ENCODE results near the gene CHMP6.

Gene CHMP6

GRCh38 chr17:80995131-80995530 lies 3.5 kb downstream of the CHMP6 start:
- no peak for DNase-seq

- DNase-seq, result no peak
These were observed 5.0 kb downstream of the CHMP6 start for GRCh38 chr17:80996422-80997305.

- no peak for DNase-seq
These were observed 5.9 kb downstream of the CHMP6 start for GRCh38 chr17:80997424-80998117.

GRCh38 chr17:80998118-80998747 lies 6.6 kb downstream of the CHMP6 start:
- DNase-seq, result no peak

- DNase-seq, result no peak
These were observed 7.3 kb downstream of the CHMP6 start for GRCh38 chr17:80998748-80999535.

- no peak for DNase-seq
These were observed 8.1 kb downstream of the CHMP6 start for GRCh38 chr17:80999536-81000333.

GRCh38 chr17:81000334-81000630 lies 8.6 kb downstream of the CHMP6 start:
- DNase-seq, result no peak

GRCh38 chr17:81000631-81001357 lies 9.2 kb downstream of the CHMP6 start:
- no peak for DNase-seq

GRCh38 chr17:81002013-81002384 lies 10.4 kb downstream of the CHMP6 start:
- no peak for DNase-seq

- DNase-seq, result peak; percentile 80
These were observed 11.0 kb downstream of the CHMP6 start for GRCh38 chr17:81002409-81003361.

GRCh38 chr17:81003711-81004475 lies 12.3 kb downstream of the CHMP6 start:
- DNase-seq, result peak; percentile 35

- no peak for DNase-seq
These were observed 15.2 kb downstream of the CHMP6 start for GRCh38 chr17:81006891-81007290.

GRCh38 chr17:81008140-81008539 lies 16.5 kb downstream of the CHMP6 start:
- DNase-seq, result no peak

- no peak for DNase-seq
These were observed 17.5 kb downstream of the CHMP6 start for GRCh38 chr17:81009136-81009535.

GRCh38 chr17:81010935-81011334 lies 19.3 kb downstream of the CHMP6 start:
- no peak for DNase-seq

GRCh38 chr17:81011951-81012350 lies 20.3 kb downstream of the CHMP6 start:
- DNase-seq, result no peak

GRCh38 chr17:81012574-81013447 lies 21.2 kb downstream of the CHMP6 start:
- DNase-seq, result no peak

GRCh38 chr17:81013642-81014041 lies 22.0 kb downstream of the CHMP6 start:
- DNase-seq, result no peak

- DNase-seq, result no peak
These were observed 23.5 kb downstream of the CHMP6 start for GRCh38 chr17:81015136-81015535.
